Activated CD8-positive, alpha-beta memory T cell treated with anti-CD3 and anti-CD28 coated beads for 48 hours (primary cell): ENCODE data around the gene PSMB4.
"Not testable (repeated sequence)": the region's sequence is repeated elsewhere in the genome, so short reads cannot be mapped to it uniquely, and the experiment has no call there.

ENCODE experiments used
- DNase-seq, 3 experiments: peaks; one replicate each; pipeline ENCODE4 v3.0.0-alpha.2; 2020; ENCODE audit warnings: low read depth in 2 of 3, low spot score in 2 of 3

PSMB4 gene

GRCh38 chr1:151437396-151437795 lies 38.0 kb downstream of the PSMB4 start:
- not testable (repeated sequence) for DNase-seq

GRCh38 chr1:151443846-151444782 lies 44.7 kb downstream of the PSMB4 start:
- DNase-seq, result peak in 1 of 3 experiments; percentile 16

- DNase-seq, result no peak
These were observed 45.4 kb downstream of the PSMB4 start for GRCh38 chr1:151444783-151445177.

- no peak for DNase-seq
These were observed 48.3 kb downstream of the PSMB4 start for GRCh38 chr1:151447696-151448095.
